ENCODE results near the gene PRKAR1B. TPM values are rescaled to one million over a fixed set of nuclear protein-coding genes. Genes with fewer than 3 reads are reported as not detected.
"Not testable (repeated sequence)": the region's sequence is repeated elsewhere in the genome, so short reads cannot be mapped to it uniquely, and the experiment has no call there.

The PRKAR1B gene
- total and polyA plus RNA-seq, 9 donors = 14.3 to 49.0 (median 34.0) TPM

DNA sequence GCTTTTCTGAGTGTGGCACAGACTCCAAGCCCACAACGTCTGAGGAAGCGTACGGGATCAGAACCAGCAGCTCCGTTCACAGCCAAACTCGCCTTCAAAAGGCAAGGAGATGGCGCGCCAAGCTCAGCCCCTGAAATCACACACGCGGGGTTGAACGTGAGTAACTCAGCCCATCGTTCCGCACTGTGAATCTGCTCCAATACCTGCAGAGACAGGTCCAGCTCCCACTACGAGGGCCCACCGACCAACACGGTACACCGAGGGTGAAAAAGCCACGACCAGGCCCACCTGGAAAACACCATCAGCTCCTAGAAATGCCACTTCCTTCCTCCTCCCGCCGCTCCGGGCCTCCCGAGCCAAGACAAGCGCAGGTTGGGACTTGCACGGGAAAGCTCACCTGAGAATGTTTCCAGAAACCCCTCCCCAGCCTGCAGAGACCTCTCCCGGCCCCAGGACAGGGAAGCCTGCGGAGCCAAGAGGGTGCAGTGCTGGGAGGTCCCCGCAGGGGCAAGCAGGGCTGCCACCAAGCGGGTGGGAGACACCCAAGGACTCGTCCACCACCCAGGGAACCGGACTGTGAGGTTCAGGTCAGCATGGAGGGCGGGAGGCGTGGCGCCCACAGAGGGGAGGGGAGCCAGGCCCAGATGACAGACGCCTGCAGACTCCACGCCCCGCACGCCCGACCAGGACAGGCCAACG, 113.5 kb downstream of the PRKAR1B start:
- WGBS, 3 donors = 93 to 95% (median 95%) methylated on average over 38 of the region's 38 CpGs

GRCh38 chr7:611837-612236, 115.2 kb downstream of the PRKAR1B start:
- H3K36me3 ChIP-seq; H3K4me3 ChIP-seq; H3K27me3 ChIP-seq; intact Hi-C loops (cut with DNase I); DNase-seq; H3K27ac ChIP-seq; H3K9me3 ChIP-seq; H3K4me1 ChIP-seq (ENCODE audit: insufficient read depth): not testable (repeated sequence)
- 94 to 99% (median 95%) methylated on average over 7 of the region's 7 CpGs for WGBS, 3 donors

More for the DNA sequence above, 113.5 kb downstream of the PRKAR1B start:
- Histone ChIP-seq H3K27me3 (no peaks in the 10 kb centered on the region), H3K4me1 (ENCODE audit: insufficient read depth) (peaks cover 3% of the 10 kb centered on the region), H3K4me3 (no peak overlapping the region), H3K36me3 (no peaks in the 10 kb centered on the region), H3K27ac (no peak overlapping the region), H3K9me3 (no peaks in the 10 kb centered on the region)
- TF ChIP-seq, protein P1, sequence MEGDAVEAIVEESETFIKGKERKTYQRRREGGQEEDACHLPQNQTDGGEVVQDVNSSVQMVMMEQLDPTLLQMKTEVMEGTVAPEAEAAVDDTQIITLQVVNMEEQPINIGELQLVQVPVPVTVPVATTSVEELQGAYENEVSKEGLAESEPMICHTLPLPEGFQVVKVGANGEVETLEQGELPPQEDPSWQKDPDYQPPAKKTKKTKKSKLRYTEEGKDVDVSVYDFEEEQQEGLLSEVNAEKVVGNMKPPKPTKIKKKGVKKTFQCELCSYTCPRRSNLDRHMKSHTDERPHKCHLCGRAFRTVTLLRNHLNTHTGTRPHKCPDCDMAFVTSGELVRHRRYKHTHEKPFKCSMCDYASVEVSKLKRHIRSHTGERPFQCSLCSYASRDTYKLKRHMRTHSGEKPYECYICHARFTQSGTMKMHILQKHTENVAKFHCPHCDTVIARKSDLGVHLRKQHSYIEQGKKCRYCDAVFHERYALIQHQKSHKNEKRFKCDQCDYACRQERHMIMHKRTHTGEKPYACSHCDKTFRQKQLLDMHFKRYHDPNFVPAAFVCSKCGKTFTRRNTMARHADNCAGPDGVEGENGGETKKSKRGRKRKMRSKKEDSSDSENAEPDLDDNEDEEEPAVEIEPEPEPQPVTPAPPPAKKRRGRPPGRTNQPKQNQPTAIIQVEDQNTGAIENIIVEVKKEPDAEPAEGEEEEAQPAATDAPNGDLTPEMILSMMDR (IDR thresholded peaks at IDR 0.05) = no peak
- TF ChIP-seq EP300 (IDR thresholded peaks at IDR 0.05) (no peak), POLR2A (IDR thresholded peaks at IDR 0.05) (no peak)
- DNase-seq = no peak
- intact Hi-C loops (cut with DNase I) = no loop called here

DNA sequence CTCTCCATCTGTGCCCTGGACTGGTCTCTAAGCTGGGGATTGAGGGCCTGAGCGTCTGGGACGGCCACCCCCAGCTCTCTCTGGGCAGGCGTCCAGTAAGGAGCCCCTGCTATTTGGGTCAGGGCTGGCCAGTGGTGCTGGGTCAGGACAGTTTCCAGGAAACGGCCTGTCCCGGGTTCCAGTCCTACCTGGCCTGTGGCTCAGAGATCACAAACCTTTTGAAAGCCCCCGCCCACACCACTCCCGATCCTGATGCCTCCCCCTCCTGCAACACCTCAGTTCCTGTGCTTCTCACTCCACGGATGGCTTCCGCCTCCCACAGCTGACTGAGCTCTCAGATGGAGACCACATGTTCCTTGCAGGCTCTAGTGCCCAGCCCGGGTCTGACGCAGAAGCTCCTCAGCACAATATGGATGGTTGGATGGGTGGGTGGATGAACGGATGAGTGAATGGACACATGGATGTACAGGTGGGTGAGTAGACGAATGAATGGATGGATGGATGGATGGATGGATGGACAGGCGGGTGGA, 115.7 kb downstream of the PRKAR1B start:
- Histone ChIP-seq H3K4me1 (ENCODE audit: insufficient read depth) (peaks cover 3% of the 10 kb centered on the region), H3K27me3 (no peaks in the 10 kb centered on the region), H3K4me3 (no peak overlapping the region), H3K9me3 (no peaks in the 10 kb centered on the region), H3K27ac (no peak overlapping the region), H3K36me3 (no peaks in the 10 kb centered on the region)
- DNase-seq = peak in 1 of 5 donors; percentile 31
- TF ChIP-seq POLR2A (IDR thresholded peaks at IDR 0.05) (no peak), EP300 (IDR thresholded peaks at IDR 0.05) (no peak)
- TF ChIP-seq, protein P1 (IDR thresholded peaks at IDR 0.05) = no peak
- 44 to 58% (median 57%) methylated on average over 14 of the region's 14 CpGs for WGBS, 3 donors
- intact Hi-C loops (cut with DNase I) = no loop called here

- TF ChIP-seq POLR2A (IDR thresholded peaks at IDR 0.05) = no peak
- no peak for TF ChIP-seq EP300 (IDR thresholded peaks at IDR 0.05)
- TF ChIP-seq, protein P1 (IDR thresholded peaks at IDR 0.05) = no peak
- peak in 4 of 5 donors; percentile 51 to 76 (median 56) for DNase-seq
- Histone ChIP-seq H3K27me3 (no peaks in the 10 kb centered on the region), H3K27ac (no peak overlapping the region), H3K36me3 (no peaks in the 10 kb centered on the region), H3K4me3 (no peak overlapping the region), H3K4me1 (ENCODE audit: insufficient read depth) (peaks cover 3% of the 10 kb centered on the region), H3K9me3 (no peaks in the 10 kb centered on the region)
- 33 to 41% (median 33%) methylated on average over 21 of the region's 21 CpGs for WGBS, 3 donors
- intact Hi-C loops (cut with DNase I) = no loop called here
Measured at GRCh38 chr7:610531-611280, 116.4 kb downstream of the PRKAR1B start.
